DMS 273 (cell line): ENCODE results near the gene SERP2.

Experiments
- DNase-seq: peaks from one replicate; lab custom pipeline; 2025; ENCODE audit not compliant: unreplicated experiment; lab: John Stamatoyannopoulos, UW

Gene SERP2

DNA sequence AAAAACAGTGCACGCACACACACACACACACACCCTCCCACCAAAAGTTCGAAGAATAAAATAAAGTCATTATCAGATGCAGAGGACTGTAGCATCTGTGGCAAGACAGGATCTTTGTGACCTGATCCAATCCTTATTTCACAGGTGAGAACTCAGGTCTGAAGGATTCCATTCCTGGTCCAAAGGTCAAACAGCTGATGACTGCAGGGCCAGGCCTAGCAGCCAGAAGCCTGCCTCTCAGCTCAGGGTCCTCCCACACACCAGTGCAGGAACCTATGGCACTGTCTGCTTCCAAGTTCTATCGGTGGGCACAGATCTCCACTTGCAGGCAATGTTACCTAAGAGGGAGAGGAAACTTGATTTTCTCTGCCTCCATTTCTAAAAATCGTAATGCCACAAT, 57.5 kb downstream of the SERP2 start:
- DNase-seq: no peak

- no peak for DNase-seq
Measured at GRCh38 chr13:44432650-44433049, 59.0 kb downstream of the SERP2 start.

GRCh38 chr13:44433863-44434765, 60.5 kb downstream of the SERP2 start:
- DNase-seq: no peak

GRCh38 chr13:44434766-44435141, 61.1 kb downstream of the SERP2 start:
- no peak for DNase-seq

DNA sequence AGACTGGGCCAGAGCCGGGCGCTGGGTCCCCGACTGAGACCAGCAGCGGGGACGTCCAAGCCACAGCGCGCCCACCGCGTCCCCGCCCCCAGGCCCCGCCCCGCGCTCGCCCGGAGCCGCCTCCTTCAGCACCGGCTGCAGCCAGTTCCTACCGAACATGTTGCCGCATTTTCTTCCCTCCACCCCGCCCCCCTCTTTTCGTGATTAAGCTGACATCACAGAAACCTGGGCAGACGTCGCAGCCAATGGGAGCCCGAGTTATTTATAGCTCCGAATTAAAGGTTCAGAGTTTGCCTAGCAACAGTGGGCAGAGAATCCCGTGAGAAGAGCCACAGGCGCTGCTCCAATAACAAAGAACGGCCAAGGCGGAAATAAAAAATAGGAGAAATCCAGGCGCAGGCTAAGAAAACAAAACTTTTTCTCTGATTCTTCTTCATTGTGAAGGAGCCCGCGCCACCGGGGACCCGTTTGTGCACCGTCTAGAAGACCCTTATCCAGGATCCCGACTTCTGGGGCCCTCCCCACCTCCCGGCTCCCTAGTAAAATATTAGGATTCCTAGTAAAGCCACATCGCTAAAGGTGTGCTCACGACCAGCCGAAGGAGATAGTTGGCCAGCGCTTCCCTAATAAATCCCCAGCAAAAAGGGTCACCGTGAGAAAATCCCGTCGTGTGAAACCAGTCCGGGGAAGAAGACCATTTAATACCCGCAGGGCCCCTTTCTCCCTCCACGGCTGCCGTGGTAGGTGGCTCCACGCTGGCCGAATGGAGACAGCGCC, 61.7 kb downstream of the SERP2 start:
- peak; percentile 98 for DNase-seq

- DNase-seq: no peak
Measured at GRCh38 chr13:44435919-44436510, 62.4 kb downstream of the SERP2 start.

DNA sequence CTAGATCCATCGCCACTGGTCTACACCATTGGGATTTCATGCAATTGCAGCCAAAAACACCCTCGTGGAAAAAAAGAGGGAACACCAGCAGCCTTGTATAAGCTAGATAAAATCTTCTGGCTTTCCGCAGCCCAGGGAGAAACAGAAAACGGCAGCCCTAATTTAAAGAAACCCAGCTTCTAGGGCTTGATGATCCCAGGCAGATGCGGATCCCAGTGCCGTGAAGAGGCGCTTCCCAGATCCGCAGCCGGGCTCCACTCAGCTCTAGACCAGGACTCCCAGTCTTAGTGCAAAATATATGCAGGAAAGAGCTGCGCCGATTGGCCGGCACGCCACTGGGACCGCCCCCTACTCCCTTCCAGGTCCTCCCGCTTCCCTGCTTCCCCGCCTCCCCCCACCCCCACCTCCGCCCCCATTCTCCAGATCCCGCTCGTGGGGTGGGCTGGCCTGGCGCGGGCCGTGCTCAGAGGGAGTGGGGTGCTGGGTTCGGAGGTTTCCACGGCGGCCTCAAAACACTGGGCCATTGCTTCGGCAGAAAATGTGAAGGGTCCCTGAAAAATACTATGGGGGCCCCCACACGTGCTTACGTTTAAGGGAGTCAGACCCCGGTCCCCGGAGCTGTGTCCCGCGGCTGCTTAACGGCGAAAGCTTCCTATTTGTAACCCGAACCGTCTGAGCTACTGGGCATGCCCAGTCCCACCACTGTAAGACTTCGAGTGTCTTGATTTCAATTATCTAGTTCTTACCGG, 63.1 kb downstream of the SERP2 start:
- DNase-seq: peak; percentile 94

DNA sequence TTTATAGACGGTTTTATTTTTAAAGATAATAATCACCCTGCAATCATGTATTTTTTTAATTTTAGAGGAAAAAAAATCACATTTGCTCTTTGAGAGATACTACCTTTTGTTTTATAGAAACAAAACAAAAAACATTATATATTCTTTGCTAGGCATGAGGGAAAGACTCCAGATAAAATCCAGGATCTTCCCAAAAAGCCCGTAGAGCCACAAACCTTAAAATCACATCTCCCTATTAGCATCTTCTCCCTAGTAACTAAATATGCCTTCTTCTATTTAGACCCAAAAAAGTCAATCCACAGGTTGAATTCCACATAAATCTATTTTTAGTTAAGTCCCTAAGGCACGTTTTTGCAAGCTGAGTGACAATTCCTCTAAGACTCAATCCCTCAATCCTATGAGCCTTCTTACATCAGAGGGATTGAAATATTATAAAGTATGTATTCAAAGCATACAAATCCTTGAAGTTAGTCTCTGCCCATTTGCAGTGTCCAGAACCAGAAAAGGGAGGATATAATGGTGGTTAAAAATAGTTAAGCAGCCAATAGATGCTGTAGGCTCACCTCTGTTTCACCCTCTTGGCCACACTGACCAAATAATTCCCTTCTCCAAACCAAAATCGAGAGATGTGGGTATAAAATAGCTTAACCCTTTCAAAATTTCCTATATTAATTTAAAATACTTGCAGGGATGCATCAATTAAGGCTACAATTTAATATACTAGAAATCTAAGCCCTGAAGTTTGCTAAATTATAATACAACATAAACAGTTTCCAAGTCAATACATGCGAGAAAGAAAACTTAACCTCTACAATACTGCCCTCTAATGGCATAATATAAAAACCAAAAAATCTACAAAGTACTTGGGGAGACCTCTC, 64.0 kb downstream of the SERP2 start:
- peak; percentile 66 for DNase-seq

DNA sequence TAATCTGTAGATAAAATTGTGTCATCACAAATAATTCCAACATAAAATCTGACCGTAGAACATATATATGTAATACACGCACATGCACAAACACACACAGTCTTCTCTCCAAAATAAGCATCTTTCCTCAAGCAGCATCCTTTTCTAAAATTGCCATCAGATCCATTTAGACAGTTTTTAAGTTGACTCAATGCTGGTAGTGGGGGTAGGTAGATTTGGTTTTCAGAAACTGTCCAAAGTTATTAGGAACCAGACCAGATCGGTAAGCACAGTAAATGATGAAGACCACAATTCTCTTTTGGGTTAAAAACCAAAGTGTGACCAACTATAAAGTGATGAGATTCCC, 64.6 kb downstream of the SERP2 start:
- no peak for DNase-seq

DNA sequence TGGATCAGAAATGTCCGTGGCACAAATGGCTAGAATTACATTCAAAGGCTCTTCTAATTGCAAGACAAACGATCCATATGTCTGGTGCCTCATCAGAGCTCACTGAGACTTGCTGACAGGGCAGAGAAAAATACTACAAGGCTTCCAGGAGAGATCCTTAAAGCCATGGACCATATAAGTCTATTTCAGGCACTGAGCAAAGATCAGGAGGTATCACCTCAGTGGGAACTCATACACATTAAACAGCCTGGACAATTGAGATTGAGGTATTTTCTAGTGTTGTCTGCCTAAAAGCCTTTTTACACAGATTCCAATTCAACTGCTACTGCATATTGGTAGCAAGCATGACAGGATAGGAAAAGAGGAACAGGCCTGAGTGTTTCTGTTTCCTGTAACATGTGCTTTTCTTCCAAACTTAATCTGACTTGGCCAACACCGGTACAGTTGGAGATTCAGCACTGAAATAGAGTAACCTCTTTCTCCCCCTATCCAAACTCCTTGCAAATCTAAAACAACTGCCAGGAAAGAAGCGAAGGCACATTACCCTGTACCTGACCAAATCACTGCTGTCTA, 65.9 kb downstream of the SERP2 start:
- DNase-seq: peak; percentile 15

GRCh38 chr13:44440046-44440608, 66.5 kb downstream of the SERP2 start:
- DNase-seq: no peak
